GM18867 (cell line): ENCODE results near the gene TPK1.
"Not testable (repeated sequence)": the region's sequence is repeated elsewhere in the genome, so short reads cannot be mapped to it uniquely, and the experiment has no call there.

Source experiments
- ATAC-seq: cut with Tn5 transposase; IDR thresholded peaks from one replicate; pipeline ENCODE4 v1.9.1; 2021; ENCODE audit warnings: mild to moderate bottlenecking, moderate library complexity; ENCODE audit not compliant: unreplicated experiment

The TPK1 gene

GRCh38 chr7:144436500-144436899 is 399.4 kb downstream of the TPK1 start:
- ATAC-seq = no peak

GRCh38 chr7:144428431-144428830 is 407.4 kb downstream of the TPK1 start:
- ATAC-seq = no peak

GRCh38 chr7:144427539-144427938 is 408.3 kb downstream of the TPK1 start:
- not testable (repeated sequence) for ATAC-seq

- ATAC-seq = not testable (repeated sequence)
Measured at GRCh38 chr7:144418931-144419330, 416.9 kb downstream of the TPK1 start.

GRCh38 chr7:144416341-144416740 is 419.5 kb downstream of the TPK1 start:
- no peak for ATAC-seq

- no peak for ATAC-seq
Measured at GRCh38 chr7:144415858-144416257, 420.0 kb downstream of the TPK1 start.

GRCh38 chr7:144414815-144415214 is 421.0 kb downstream of the TPK1 start:
- no peak for ATAC-seq

GRCh38 chr7:144410441-144410840 is 425.4 kb downstream of the TPK1 start:
- no peak for ATAC-seq

- no peak for ATAC-seq
Measured at GRCh38 chr7:144408121-144408520, 427.7 kb downstream of the TPK1 start.

GRCh38 chr7:144407266-144407931 is 428.5 kb downstream of the TPK1 start:
- ATAC-seq = no peak

GRCh38 chr7:144404946-144405345 is 430.9 kb downstream of the TPK1 start:
- ATAC-seq = no peak

- no peak for ATAC-seq
Measured at GRCh38 chr7:144403649-144404061, 432.2 kb downstream of the TPK1 start, which contains the start of gene NOBOX. NOBOX (minus strand) TSS chr7:144403693.

- ATAC-seq = no peak
Measured at GRCh38 chr7:144403102-144403501, 432.8 kb downstream of the TPK1 start.
